Neural progenitor cell (in vitro differentiated cells): ENCODE data around the gene IRF1.

ENCODE experiments used
- CTCF ChIP-seq: fragments of 200-600 bp; sonication (generic); IDR thresholded peaks from 2 replicates; pipeline ENCODE4 v1.5.1; 2017; ENCODE audit warnings: antibody characterized with exemption, mild to moderate bottlenecking
- EZH2 ChIP-seq: fragments of 200-600 bp; sonication (generic); IDR thresholded peaks from 2 replicates; pipeline ENCODE4 v1.6.1; 2017; ENCODE audit warnings: antibody characterized with exemption, mild to moderate bottlenecking, moderate library complexity
- EZH2phosphoT487 ChIP-seq: fragments of 200-600 bp; sonication (generic); IDR thresholded peaks from 2 replicates; pipeline ENCODE4 v1.6.1; 2017; ENCODE audit warnings: antibody characterized with exemption

GRCh38 chr5:132435886-132436285 lies 54.7 kb downstream of the IRF1 start:
- TF ChIP-seq CTCF (no peak), EZH2 (no peak), EZH2phosphoT487 (no peak)
